ENCODE results near the gene FHAD1. TPM values are rescaled to one million over a fixed set of nuclear protein-coding genes. Genes with fewer than 3 reads are reported as not detected.

FHAD1 gene
- total RNA-seq, 4 donors from 2014 or later = 1.6 TPM; not detected in 3

DNA sequence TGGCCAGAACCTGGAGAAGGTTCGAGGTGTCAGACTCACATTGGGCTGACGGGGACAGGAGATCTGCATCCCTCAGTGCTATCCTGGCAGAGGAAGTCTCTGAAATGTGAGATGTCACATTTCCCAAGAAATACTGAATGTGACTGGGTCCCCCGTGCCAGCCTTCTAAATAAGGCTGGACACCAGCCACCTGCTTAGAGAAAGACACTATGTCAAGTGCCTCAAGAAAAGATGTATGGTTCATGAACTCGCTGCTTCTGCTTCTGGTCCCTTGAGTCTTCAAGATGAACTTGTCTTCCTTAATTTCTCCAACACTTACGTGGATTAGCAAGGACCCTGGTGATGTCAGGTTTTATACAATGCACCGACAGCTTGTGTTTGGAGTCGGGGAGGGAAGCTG lies 42.1 kb upstream of the FHAD1 start:
- Histone ChIP-seq H3K27me3 (no peaks in the 10 kb centered on the region), H3K4me3 (no peak overlapping the region), H3K4me1 (peaks cover 5% of the 10 kb centered on the region), H3K9me3 (no peaks in the 10 kb centered on the region), H3K36me3 (no peaks in the 10 kb centered on the region), H3K27ac (no peak overlapping the region)
- TF ChIP-seq EP300 (IDR thresholded peaks at IDR 0.05) (no peak), POLR2AphosphoS5 (IDR thresholded peaks at IDR 0.05) (no peak), POLR2A (IDR thresholded peaks at IDR 0.05) (no peak)
- TF ChIP-seq, protein P1, sequence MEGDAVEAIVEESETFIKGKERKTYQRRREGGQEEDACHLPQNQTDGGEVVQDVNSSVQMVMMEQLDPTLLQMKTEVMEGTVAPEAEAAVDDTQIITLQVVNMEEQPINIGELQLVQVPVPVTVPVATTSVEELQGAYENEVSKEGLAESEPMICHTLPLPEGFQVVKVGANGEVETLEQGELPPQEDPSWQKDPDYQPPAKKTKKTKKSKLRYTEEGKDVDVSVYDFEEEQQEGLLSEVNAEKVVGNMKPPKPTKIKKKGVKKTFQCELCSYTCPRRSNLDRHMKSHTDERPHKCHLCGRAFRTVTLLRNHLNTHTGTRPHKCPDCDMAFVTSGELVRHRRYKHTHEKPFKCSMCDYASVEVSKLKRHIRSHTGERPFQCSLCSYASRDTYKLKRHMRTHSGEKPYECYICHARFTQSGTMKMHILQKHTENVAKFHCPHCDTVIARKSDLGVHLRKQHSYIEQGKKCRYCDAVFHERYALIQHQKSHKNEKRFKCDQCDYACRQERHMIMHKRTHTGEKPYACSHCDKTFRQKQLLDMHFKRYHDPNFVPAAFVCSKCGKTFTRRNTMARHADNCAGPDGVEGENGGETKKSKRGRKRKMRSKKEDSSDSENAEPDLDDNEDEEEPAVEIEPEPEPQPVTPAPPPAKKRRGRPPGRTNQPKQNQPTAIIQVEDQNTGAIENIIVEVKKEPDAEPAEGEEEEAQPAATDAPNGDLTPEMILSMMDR (IDR thresholded peaks at IDR 0.05) = no peak
- DNase-seq (ENCODE audit: low spot score in 2 of 2) = no peak
- WGBS = 96% methylated on average over 7 of the region's 7 CpGs

GRCh38 chr1:15205586-15206346 lies 41.3 kb upstream of the FHAD1 start:
- H3K9me3 ChIP-seq = no peaks in the 10 kb centered on the region
- H3K36me3 ChIP-seq = no peaks in the 10 kb centered on the region
- no peak for DNase-seq (ENCODE audit: low spot score in 2 of 2)
- 94% methylated on average over 12 of the region's 12 CpGs for WGBS
- TF ChIP-seq EP300 (IDR thresholded peaks at IDR 0.05) (no peak), POLR2AphosphoS5 (IDR thresholded peaks at IDR 0.05) (no peak)
- H3K27ac ChIP-seq = no peak overlapping the region
- no peak overlapping the region for H3K4me3 ChIP-seq
- no peaks in the 10 kb centered on the region for H3K27me3 ChIP-seq
- peaks cover 5% of the 10 kb centered on the region for H3K4me1 ChIP-seq

- Histone ChIP-seq H3K4me1 (peaks cover 5% of the 10 kb centered on the region), H3K4me3 (no peak overlapping the region), H3K9me3 (no peaks in the 10 kb centered on the region), H3K36me3 (no peaks in the 10 kb centered on the region), H3K27me3 (no peaks in the 10 kb centered on the region), H3K27ac (no peak overlapping the region)
- TF ChIP-seq EP300 (IDR thresholded peaks at IDR 0.05) = no peak
- no peak for TF ChIP-seq POLR2A (IDR thresholded peaks at IDR 0.05)
- no peak for TF ChIP-seq POLR2AphosphoS5 (IDR thresholded peaks at IDR 0.05)
- TF ChIP-seq, protein P1 (IDR thresholded peaks at IDR 0.05) = no peak
- no peak for DNase-seq (ENCODE audit: low spot score in 2 of 2)
- WGBS = 34% methylated on average over 8 of the region's 8 CpGs
Measured at GRCh38 chr1:15206418-15207030, 40.5 kb upstream of the FHAD1 start.

DNA sequence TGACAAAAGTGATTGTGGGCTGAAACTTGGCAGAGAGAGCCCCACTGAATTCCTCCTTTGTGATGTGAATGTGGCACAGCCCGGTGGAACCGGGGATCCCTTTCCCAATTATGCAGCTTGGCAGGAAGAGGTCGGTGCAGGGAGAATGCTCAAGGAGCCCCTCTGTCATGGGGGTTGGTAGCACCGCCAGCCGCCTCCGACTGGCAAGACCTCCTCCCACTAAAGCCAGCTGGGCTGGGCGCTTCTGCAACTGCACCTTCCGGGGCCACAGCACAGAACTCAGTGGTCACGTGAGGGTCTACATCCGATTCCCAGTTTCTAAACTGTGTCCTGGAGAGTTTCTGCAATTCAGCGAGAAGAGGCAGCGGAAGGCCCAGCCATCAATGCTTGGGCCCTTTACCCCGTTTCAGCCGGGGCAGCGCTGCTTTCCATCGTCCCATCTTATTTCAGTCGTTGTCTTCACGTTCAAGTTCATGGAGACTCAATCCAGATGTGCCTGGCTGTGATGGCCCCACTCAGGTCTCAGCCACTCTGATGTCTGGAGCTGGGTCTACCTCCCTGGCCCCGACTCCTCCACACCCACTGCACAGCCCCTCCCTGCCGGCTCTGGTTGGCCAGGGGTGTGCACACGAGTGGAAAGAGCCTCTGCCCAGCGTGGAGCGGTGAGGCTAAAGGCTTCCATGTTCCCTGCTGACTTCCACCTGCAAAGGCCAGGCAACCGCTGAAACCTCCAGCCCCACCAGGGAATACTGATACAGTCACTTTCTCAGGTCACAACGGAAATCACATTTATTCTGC lies 39.8 kb upstream of the FHAD1 start:
- peaks cover 5% of the 10 kb centered on the region for H3K4me1 ChIP-seq
- TF ChIP-seq POLR2A (IDR thresholded peaks at IDR 0.05) = no peak
- no peak for TF ChIP-seq POLR2AphosphoS5 (IDR thresholded peaks at IDR 0.05)
- TF ChIP-seq, protein P1 (IDR thresholded peaks at IDR 0.05) = no peak
- no peak for TF ChIP-seq EP300 (IDR thresholded peaks at IDR 0.05)
- H3K27ac ChIP-seq = no peak overlapping the region
- no peaks in the 10 kb centered on the region for H3K36me3 ChIP-seq
- DNase-seq (ENCODE audit: low spot score in 2 of 2) = no peak
- WGBS = 71% methylated on average over 25 of the region's 25 CpGs
- no peak overlapping the region for H3K4me3 ChIP-seq
- H3K9me3 ChIP-seq = no peaks in the 10 kb centered on the region
- no peaks in the 10 kb centered on the region for H3K27me3 ChIP-seq

GRCh38 chr1:15207829-15208429 lies 39.1 kb upstream of the FHAD1 start:
- no peak for TF ChIP-seq EP300 (IDR thresholded peaks at IDR 0.05)
- TF ChIP-seq POLR2AphosphoS5 (IDR thresholded peaks at IDR 0.05) = no peak
- TF ChIP-seq, protein P1 (IDR thresholded peaks at IDR 0.05) = no peak
- TF ChIP-seq POLR2A (IDR thresholded peaks at IDR 0.05) = no peak
- no peak overlapping the region for H3K27ac ChIP-seq
- no peak overlapping the region for H3K4me3 ChIP-seq
- WGBS = 68% methylated on average over 6 of the region's 6 CpGs
- no peaks in the 10 kb centered on the region for H3K27me3 ChIP-seq
- no peak for DNase-seq (ENCODE audit: low spot score in 2 of 2)
- H3K4me1 ChIP-seq = peaks cover 7% of the 10 kb centered on the region
- no peaks in the 10 kb centered on the region for H3K9me3 ChIP-seq
- H3K36me3 ChIP-seq = no peaks in the 10 kb centered on the region
